Activated CD4-positive, alpha-beta T cell treated with anti-CD3 and anti-CD28 coated beads, Interleukin-10, Interleukin-2, amounts not matched to agents 100 ng/mL and 50 ng/mL, durations not matched to agents 16 hours and 8 hours (primary cell): ENCODE results near the gene POLR3E.
"Not testable (repeated sequence)": the region's sequence is repeated elsewhere in the genome, so short reads cannot be mapped to it uniquely, and the experiment has no call there.

ENCODE experiments used
- DNase-seq: peaks from one replicate; pipeline ENCODE4 v3.0.0-alpha.2; 2020

The POLR3E gene

DNA sequence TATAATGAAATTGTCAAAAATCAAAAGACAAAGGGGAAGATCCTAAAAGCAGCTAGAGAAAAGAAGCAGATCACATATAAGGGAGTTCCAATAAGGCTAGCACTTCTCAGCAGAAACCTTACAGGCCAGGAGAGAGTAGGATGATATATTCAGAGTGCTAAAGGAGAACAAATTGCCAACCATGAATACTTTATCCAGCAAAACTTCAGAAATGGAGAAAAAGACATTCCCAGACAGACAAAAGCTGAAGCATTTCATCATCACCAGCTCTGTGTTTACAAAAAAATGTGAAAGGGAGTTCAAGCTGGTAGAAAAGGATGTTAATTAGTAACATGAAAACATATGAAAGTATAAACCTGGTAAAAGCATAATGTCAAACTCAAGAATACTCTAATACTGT is 39.8 kb downstream of the POLR3E start:
- DNase-seq, result no peak

DNA sequence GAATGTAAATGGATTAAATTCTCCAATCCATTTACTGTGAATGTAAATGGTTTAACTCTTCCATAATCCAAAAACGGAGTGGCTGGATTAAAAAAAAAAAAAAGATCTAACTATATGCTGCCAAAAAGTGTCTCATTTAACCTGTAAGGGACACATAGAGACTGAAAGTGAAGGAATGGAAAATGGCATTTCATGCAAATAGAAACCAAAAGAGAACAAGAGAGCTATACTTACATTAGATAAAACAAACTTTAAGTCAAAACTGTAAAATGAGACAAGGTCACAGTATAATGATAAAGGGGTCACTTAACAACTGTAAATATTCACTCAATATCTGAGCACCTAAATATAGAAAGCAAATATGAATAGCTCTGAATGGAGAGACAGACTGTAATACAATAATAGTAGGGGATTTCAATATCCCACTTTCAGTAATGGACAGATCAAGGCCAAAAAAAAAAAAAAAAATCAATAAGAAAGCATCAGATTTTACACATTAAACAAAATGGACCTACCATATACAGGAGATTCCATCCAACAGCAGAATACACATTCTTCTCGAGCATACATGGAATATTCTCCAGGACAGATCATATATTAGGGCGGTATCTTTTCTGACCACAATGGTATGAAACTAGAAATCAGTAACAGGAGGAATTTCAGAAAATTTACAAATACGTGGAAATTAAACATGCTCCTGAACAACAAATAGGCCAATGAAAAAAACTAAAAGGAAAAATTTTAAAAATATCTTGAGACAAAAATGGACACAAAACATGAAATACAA is 40.8 kb downstream of the POLR3E start:
- DNase-seq, result no peak

DNA sequence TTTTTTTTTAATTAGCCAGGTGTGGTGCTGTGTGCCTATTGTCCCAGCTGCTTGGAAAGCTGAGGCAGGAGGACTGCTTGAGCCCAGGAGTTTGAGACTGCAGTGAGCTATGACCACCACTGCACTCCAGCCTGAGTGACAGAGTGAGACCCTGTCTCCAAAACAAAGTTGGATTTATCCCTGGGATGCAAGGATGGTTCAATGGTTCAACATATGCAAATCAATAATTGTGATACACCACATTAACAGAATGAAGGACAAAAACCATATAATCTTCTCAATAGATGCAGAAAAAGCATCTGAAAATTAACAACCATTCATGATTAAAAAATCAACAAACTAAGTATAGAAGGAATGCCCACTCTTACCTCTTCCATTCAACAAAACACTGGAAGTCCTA is 43.7 kb downstream of the POLR3E start:
- DNase-seq, result no peak

DNA sequence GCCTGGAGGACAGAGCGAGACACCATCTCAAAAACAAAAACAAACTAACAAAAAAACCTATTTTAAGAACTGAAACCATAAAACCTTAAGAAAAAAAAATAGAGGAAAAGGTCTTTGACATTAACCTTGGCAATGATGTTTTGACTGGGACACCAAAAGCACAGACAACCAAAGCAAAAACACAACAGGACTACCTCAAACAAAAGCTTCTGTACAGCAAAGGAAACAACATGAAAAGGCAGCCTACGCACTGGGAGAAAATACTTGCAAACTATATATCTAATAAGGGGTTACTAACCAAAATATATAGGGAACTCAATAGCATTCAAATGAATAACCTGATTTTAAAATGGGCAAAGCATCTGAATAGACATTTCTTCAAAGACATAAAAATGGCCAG is 44.9 kb downstream of the POLR3E start:
- no peak for DNase-seq

DNA sequence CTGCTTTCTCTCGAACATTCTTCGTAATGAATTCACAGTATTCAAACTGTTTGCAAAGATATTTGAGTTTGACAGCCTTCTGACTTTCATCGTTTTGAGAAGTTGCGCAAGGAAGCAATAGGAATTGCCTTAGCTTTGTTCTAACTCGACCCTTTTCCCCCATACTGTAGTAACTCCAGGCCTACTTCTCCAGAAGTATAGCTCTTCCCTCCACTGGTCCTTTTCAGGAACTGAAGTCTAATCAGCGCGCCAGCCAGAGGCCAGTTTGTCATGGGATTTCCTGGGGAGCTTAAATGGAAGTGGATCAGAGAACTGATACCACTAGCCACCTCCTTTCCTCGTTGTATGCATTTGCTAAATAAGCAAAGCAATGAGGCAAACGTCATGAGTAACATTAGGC is 49.3 kb downstream of the POLR3E start:
- DNase-seq, result no peak

DNA sequence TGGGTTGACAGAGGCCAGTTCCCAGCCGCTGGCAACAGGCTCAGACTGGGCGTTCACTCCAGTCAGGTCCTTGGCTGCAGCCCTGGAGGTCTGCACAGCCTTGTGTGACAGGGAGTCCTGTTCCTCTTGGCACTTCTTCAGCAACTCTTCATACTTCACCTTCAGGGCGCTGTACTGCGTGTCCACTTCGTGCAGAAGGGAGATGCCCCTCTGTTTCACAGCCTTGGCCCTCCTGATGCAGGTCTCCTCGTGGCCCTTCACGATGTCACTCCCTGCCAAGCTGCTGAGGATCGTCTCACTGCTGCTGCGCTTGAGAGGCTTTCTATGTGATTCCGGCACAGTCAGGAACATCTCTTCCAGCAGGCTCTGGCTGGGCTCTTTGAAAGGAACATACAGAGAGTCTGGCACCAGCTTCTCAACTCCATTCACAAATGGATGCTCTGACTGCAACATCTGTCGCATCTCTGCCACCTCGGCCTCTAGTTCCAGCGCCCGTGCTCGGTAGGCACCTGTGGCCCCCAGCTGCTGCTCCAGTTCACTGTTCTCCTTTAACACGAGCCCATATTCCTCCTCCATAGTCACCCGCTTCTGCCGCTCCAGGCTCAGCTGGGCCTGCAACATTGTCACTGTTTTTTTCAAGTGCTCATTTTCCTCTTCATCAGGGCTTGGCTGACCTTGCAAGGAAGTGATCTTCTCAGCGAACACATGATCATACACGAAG is 50.1 kb downstream of the POLR3E start:
- no peak for DNase-seq

DNA sequence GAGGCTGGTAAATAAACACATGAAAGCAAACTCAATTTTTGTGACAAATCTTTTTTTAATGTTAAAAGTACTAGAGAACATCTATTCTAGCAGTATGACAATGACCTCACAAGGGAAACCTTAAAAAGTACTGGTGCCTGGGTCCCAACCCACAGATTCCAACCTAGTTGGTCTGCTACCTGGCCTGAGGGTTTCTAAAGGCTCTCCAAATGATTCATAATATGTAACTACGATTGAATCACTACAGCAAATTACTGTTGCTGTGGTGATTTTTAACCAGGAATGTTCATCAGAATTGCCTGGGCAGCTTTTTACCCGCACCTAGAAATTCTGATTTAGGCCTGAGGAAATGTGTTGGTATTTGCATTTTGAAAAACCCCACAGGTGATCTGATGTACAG is 51.1 kb downstream of the POLR3E start:
- DNase-seq, result no peak

DNA sequence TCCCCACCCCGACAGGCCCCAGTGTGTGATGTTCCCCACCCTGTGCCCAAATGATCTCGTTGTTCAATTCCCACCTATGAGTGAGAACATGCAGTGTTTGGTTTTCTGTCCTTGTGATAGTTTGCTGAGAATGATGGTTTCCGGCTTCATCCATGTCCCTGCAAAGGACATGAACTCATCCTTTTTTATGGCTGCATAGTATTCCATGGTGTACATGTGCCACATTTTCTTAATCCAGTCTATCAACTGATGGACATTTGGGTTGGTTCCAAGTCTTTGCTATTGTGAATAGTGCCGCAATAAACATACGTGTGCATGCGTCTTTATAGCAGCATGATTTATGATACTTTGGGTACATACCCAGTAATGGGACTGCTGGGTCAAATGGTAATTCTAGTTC is 53.8 kb downstream of the POLR3E start:
- DNase-seq, result not testable (repeated sequence)

DNA sequence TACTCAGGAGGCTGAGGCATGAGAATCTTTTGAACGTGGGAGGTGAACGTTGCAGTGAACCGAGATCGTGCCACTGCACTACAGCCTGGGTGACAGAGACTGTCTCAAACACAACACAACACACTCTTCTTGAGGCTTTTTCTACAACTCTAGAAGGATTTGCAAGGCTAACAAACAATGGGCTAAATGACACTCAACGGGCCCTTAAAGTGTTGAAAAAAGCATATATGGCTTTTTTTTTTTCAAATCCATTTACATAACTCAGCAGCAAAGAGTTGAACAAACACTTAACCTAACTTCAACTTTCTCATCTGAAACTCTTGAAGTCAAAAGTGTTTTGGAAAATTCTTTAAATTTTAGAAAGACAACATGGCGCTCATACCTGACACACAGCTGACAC is 54.9 kb downstream of the POLR3E start:
- DNase-seq, result no peak

DNA sequence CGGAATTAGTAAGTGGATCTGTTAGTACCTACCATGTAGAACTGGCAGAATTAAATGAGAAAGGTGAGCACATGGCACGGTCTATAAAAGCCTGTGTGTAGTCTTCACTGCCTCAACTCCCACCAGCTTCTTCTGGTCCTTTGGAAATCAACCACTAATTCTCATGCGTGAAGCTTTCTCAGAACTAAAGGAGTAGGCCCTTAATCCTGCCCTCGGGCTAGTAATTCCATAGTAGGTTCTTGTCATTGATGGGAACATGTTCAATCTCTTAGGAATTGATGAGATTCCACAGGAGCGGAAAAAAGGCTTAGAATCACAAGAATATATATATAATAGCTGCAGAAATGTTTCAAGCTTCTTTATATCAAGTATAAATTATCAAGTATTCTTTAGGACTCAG is 55.5 kb downstream of the POLR3E start:
- DNase-seq, result no peak

DNA sequence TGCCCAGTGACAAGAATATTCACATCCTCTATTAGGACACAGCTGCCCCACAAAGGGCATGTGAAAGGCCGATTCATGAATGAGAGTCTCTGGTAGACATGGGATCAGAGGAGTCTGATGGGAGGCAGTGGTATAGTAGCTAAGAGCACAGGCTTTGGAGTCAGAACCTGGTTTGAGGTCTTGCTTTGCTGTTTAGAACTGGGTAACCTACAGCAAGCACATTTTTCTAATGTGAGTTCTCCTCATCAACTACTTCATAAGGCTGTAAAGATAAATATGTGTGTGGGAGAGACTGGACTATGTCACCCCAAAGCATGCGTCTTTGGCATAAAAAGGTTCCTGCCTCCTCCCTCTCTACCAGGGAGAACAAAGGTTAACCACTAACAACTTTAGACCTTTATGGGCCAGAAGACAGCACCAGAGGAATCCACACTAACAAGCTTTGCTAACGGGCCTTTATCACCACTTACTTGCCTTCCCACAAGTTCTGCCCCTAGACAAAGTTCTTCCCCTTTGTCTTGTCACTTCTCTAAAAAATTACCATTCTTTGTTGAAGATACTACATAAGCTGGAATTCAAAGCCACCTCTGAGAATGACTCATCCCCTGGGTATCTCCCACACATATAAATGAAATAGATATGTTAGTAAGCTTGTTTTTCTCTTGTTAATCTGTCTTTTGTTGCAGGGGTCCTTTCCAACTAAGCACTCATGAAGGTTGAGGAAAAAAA is 56.1 kb downstream of the POLR3E start:
- peak; percentile 46 for DNase-seq

DNA sequence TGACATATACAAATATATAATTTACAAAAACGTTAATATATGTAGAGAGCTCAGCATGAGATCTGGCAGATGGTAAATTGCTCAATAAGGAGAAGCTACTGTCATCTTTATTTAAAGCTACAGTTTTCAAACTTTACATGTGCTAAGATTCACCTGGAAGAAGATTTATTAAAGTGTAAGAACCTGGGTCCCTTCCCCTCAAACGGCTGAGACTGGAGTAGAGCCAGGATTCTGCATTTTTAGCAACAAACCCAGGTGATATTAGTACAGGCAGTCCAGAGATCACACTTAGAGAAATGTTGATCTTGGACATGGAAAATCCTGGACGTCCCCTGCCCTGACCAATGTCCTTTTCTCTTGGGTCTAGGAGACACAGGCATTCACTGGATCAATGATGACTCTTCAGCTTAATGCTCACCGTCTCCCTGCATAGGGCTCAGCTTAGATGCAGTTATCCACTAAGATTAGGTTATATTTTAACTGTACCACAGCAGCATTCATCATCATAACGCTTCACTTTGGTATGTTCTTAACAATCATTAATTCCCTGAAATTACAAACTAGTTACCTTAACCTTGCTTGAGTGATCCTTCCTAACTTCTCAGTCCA is 56.8 kb downstream of the POLR3E start:
- DNase-seq, result no peak

DNA sequence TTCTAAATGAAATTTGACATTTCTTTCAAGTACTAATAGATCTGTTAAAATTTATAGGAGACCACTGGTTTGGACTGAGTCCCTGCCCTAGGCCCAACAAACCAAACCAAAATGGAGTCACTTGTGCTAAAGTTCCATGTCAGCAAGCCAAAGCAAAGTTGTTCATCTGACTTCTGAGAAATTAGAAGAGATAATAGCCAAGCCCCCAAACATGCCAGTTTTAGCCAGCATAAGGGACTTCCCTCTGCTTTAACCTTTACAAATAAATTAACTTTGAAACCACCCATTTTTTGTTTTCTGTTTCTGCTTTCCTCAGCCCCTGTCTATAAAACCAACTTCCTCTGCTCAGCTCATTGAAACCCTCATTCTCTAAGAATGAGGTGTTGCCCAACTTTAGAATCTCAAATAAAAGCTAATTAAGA is 58.3 kb downstream of the POLR3E start:
- no peak for DNase-seq

DNA sequence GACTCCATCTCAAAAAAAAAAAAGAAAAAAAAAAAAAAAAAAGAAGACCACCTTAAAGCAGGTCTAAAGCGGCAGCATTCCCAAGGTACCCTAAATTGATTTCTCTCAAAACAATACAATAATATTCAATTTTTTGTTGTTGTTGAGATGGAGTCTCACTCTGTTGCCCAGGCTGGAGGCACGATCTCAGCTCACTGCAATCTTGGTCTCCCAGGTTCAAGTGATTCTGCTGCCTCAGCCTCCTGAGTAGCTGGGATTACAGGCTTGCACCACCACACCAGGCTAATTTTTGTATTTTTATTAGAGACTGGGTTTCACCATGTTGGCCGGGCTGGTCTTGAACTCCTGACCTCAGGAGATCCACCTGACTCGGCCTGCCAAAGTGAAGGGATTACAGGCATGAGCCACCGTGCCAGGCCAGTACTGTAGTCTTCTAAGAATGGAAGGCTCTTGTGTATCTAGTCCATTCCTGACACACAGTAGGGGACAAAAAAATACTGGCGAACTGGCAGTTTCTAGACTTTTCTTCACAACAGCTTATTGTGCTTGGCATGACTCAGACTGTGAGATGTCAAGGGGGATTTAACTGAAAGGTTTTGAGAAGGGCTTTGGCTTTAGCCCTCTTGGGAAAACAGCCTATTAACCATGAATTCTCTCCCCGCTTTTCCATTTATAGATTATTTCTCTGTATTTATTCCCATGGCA is 59.9 kb downstream of the POLR3E start:
- DNase-seq, result no peak

DNA sequence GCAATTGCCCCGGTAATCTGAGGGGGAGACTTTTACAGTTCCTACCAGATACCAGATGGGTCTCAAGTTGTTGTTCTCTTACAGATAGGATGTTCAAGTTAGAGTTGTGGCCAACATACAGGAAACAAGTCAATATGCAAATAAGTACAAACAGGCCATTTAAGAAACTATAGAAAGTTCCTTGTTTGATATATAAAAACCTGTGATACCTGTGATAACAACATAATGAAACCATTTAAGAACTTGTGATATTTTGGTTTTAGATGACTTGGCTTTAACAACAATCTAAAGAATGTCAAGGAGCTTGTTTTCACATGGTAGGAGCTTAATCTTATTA is 60.4 kb downstream of the POLR3E start:
- no peak for DNase-seq

DNA sequence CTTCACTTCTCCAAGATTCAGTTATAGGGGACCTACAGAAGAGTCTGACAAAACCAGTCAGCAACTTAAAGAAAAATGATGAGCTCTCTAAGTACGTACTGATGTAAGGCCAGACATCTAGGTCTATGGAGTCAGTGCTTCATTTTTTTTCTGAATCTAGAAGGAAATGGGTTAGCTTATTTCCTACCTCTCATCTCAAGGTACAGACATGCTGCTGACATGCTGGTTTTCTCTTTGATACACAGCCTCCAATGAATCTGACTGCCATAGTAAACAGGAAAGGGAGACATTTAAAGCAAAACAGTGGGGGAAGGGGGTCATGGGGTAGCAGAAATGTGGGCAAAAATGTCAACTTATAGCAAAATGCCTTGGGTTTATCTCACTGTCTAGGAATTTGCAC is 60.8 kb downstream of the POLR3E start:
- peak; percentile 38 for DNase-seq

DNA sequence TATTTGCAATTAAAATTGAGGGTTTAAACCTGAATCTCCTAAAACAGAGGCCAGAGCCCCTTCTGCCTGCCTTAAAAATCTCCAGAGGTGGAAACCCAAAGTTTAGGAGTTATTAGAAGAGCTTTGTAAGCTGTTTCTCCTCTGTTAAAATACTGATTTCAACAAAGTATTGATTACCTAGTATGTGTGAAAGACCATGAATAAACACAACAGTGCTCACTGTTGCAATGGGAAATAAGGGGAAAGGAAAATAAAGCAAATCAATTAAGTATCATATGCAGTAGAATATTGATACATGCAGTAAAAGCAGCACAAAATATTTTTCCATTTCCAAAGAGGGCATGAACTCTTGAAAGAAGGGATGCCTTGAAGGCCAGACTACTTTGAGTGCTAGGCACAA is 62.5 kb downstream of the POLR3E start:
- DNase-seq, result no peak

DNA sequence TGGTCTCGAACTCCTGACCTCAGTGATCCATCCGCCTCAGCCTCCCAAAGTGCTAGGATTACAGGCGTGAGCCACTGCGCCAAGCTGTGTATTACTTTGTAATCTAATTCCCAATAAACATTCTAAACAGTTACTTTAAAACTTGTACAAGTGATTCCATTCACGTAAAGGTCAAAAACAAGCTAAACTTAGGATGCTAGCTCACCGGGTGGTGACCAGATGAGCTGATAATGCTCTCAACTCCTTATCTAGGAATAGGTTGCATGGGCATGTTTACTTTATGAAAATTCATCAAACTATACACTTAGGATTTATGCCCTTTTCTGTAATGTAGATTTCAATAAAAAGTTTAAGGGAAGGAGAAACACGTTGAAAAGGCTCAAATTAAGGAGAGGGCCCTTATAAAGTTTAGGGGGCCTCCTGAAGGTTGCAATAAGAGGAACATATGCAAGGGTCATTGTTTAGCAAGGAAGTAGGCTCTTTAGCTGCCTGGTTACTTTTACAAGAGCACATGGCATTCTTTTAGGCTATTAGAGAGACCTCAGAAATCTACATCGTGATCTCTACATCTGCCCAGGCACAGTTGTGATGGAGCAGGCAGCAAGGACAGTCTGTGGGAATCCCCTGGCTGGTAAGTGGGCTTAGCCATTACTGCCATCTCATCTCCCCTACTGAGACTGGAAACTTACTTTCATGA is 63.9 kb downstream of the POLR3E start:
- no peak for DNase-seq

DNA sequence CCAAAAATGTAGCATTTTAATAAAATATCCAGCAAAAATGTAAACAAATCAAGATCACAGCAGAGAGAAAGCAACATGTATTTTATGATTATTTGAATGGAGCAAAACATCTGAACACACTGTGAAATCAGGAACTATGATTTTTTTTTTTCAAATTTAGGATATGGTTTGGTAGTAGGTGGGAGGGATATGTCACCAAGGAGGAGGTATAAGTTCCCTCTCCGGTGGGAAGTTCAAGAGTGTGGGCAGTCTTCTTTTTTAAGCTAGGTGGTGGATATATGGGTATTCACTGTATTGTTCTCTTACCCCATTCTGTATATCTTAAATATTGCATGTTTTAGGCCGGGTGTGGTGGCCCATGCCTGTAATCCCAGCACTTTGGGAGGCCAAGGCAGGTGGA is 67.0 kb downstream of the POLR3E start:
- DNase-seq, result no peak

DNA sequence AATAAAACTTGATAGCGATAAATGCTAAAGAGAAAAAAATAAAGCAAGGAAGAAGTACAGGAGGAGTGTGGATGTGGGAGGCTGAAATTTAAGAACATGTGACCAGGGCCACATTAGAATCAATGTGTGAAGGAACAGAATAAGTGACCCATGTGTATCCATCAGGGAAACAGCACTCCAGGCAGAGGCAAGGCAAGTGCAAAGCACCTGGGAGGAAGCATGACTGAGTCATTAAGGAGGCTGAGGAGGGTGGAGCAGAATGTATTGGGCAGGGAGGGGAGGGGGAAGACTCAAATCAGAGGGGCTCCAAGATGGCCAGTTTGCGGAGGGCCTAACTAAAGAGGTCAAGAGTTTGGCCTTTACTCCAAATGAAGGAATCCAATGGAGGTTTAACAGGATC is 69.2 kb downstream of the POLR3E start:
- no peak for DNase-seq

DNA sequence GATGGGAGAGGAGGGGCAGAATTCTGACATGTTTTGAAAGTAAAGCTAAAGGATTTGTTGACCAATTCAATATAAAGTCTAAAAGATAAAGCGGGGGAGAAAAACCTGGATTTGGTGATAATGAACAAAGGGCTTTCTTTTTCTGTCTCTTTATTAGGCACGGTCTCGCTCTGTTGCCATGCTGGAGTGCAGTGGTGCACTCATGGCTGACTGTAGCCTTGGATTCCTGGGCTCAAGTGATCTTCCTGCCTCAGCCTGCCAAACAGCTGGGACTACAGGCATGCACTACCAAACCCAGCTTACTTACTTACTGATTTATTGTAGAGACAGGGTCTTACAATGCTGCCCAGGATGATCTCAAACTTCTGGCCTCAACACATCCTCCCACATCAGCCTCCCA is 69.7 kb downstream of the POLR3E start:
- no peak for DNase-seq

DNA sequence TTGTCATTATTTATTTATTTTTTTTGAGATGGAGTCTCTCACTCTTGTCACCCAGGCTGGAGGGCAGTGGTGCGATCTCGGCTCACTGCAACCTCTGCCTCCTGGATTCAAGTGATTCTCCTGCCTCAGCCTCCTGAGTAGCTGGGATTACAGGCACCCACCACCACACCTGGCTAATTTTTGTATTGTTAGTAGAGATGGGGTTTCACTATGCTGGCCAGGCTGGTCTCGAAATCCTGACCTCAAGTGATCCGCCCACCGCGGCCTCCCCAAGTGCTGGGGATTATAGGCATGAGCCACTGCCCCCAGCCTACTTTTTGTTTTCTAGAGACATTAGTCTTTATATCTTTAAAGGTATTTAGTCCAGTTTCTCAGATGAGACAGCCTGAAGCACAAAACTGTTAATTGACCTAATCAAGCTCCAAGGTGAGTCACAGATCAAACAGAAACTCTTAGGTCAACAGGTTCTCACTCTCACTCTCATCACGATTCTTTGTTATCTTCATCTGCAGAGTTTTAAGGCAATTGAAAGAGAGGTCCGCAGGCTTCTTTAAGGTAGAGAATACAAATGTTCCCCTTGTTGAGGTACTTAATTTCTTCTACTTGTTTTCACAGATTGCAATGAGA is 71.1 kb downstream of the POLR3E start:
- DNase-seq, result not testable (repeated sequence)
